Esophagus muscularis mucosa (tissue), 4 donors: ENCODE results near the gene TMC7. TPM values are rescaled to one million over a fixed set of nuclear protein-coding genes. Genes with fewer than 3 reads are reported as not detected.

Experiments
- DNase-seq: peaks from one replicate; pipeline ENCODE4 v3.0.0-alpha.2; 2017; ENCODE audit errors: extremely low spot score
- H3K27ac ChIP-seq, 4 donors: fragments of 200-600 bp; sonication (generic); replicated peaks in 1 of 4; 1 replicate in 3 of 4; 2 replicates in 1 of 4; pipeline ENCODE4 v1.5.1; 2016 to 2019; ENCODE audit warnings: mild to moderate bottlenecking in 1 of 4
- H3K27me3 ChIP-seq, 4 donors: fragments of 200-600 bp; sonication (generic); one replicate each; pipeline versions ENCODE4 v1.5.1 to v1.6.0; 2016 to 2019
- H3K36me3 ChIP-seq, 4 donors: fragments of 200-600 bp; sonication (generic); one replicate each; pipeline ENCODE4 v1.5.1; 2016 to 2019
- H3K4me1 ChIP-seq, 4 donors: fragments of 200-600 bp; sonication (generic); one replicate each; pipeline ENCODE4 v1.5.1; 2016 to 2019
- H3K4me3 ChIP-seq, 4 donors: fragments of 200-600 bp; sonication (generic); 1 replicate in 2 of 4; 2 replicates in 2 of 4; pipeline ENCODE4 v1.5.1; 2016 to 2019; ENCODE audit warnings: mild to moderate bottlenecking in 4 of 4, moderate library complexity in 1 of 4
- H3K9me3 ChIP-seq, 4 donors: fragments of 200-600 bp; sonication (generic); 1 replicate in 3 of 4; 2 replicates in 1 of 4; pipeline ENCODE4 v1.5.1; 2016 to 2019
- EP300 ChIP-seq: sonication (generic); formaldehyde crosslinking; IDR thresholded peaks from one replicate; pipeline ENCODE4 v1.6.1; 2017; ENCODE audit warnings: antibody characterized with exemption
- POLR2A ChIP-seq: fragments of 450-650 bp; IDR thresholded peaks from one replicate; pipeline ENCODE4 v1.6.1; 2017; ENCODE audit warnings: antibody characterized with exemption, moderate library complexity, mild to moderate bottlenecking, low read depth
- POLR2AphosphoS5 ChIP-seq, 2 donors: sonication (generic); formaldehyde crosslinking; IDR thresholded peaks; one replicate each; pipeline ENCODE4 v1.6.1; 2017; ENCODE audit warnings: antibody characterized with exemption in 2 of 2
- WGBS: methylation state at CpG from one replicate; pipeline ENCODE4 v1.1.5; 2018; 5-methylcytosine and 5-hydroxymethylcytosine counted together
- intact Hi-C: fragments of 100-400 bp; cut with DNase I; formaldehyde crosslinking; loops from one replicate; pipeline ENCODE4 v1.15.1; 2023
- total RNA-seq, 4 donors: library from RNA; depleted of rRNA; stranded (reverse); fragments of >200 nt; gene quantifications; one replicate each; pipeline versions ENCODE4 v1.1.0 to v1.2.1, GENCODE V29; 2016
- TF ChIP-seq, protein P1 (sequence below), 3 experiments: fragments of 200-600 bp in 2 of 3; fragments of 450-650 bp in 1 of 3; sonication (generic) in 2 of 3; IDR thresholded peaks; one replicate each; pipeline ENCODE4 v1.5.1; 2017 to 2019; ENCODE audit warnings: antibody characterized with exemption in 3 of 3, mild to moderate bottlenecking in 2 of 3, moderate library complexity in 1 of 3

Gene TMC7
- total RNA-seq, 4 donors from 2014 or later = 0.17 to 0.83 (median 0.56) TPM

GRCh38 chr16:19098173-19098572 is 114.4 kb downstream of the TMC7 start:
- H3K4me1 ChIP-seq = no peaks in the 10 kb centered on the region
- H3K27me3 ChIP-seq = no peaks in the 10 kb centered on the region
- no peaks in the 10 kb centered on the region for H3K36me3 ChIP-seq
- no peaks in the 10 kb centered on the region for H3K9me3 ChIP-seq
- WGBS = 92% methylated on average over 1 of the region's 1 CpG
- intact Hi-C loops = no loop called here
- DNase-seq = no peak
- H3K27ac ChIP-seq = no peak overlapping the region
- no peak overlapping the region for H3K4me3 ChIP-seq
- TF ChIP-seq POLR2A (no peak), POLR2AphosphoS5 (IDR thresholded peaks at IDR 0.05) (no peak), EP300 (no peak)
- TF ChIP-seq, protein P1, sequence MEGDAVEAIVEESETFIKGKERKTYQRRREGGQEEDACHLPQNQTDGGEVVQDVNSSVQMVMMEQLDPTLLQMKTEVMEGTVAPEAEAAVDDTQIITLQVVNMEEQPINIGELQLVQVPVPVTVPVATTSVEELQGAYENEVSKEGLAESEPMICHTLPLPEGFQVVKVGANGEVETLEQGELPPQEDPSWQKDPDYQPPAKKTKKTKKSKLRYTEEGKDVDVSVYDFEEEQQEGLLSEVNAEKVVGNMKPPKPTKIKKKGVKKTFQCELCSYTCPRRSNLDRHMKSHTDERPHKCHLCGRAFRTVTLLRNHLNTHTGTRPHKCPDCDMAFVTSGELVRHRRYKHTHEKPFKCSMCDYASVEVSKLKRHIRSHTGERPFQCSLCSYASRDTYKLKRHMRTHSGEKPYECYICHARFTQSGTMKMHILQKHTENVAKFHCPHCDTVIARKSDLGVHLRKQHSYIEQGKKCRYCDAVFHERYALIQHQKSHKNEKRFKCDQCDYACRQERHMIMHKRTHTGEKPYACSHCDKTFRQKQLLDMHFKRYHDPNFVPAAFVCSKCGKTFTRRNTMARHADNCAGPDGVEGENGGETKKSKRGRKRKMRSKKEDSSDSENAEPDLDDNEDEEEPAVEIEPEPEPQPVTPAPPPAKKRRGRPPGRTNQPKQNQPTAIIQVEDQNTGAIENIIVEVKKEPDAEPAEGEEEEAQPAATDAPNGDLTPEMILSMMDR (IDR thresholded peaks at IDR 0.05) = no peak

DNA sequence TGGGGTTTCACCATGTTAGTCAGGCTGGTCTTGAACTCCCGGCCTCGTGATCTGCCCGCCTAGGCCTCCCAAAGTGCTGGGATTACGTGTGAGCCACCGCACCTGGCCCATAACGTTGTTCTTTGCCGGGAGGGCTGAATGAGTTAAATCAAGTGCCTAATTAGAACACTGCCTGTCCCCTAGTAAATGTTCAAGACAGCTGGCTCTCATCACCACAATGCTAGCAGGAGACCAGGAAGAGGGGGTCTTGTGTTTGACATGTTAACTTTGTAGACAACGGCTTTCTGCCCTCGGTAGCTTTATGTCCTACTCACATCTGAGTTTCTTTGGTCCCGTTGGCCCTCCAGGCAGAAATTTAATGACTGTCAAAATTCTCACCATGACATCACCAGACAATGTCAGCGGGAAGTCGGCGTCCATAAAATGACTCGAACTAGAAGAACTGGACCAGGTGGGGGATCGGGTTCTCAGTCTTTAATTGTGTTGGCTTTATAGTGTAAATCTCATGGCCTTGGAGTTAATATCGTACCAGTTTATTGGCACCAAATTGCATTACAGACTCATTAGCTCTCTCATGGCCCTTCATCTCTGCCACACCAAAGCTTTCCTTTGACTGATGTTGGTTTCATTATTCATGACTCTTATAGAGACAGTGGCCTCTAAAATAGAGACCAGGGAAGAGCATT is 118.6 kb downstream of the TMC7 start:
- no peak for DNase-seq
- WGBS = 55% methylated on average over 16 of the region's 16 CpGs
- Histone ChIP-seq H3K4me1 (peaks cover 0 to 8% (median 3%) of the 10 kb centered on the region in 4 donors), H3K9me3 (no peaks in the 10 kb centered on the region), H3K4me3 (no peak overlapping the region), H3K27ac (no peak overlapping the region), H3K27me3 (no peaks in the 10 kb centered on the region), H3K36me3 (no peaks in the 10 kb centered on the region)
- intact Hi-C loops = no loop called here
- TF ChIP-seq POLR2A = no peak
- TF ChIP-seq, protein P1 (IDR thresholded peaks at IDR 0.05) = no peak
- no peak for TF ChIP-seq POLR2AphosphoS5 (IDR thresholded peaks at IDR 0.05)
- no peak for TF ChIP-seq EP300

DNA sequence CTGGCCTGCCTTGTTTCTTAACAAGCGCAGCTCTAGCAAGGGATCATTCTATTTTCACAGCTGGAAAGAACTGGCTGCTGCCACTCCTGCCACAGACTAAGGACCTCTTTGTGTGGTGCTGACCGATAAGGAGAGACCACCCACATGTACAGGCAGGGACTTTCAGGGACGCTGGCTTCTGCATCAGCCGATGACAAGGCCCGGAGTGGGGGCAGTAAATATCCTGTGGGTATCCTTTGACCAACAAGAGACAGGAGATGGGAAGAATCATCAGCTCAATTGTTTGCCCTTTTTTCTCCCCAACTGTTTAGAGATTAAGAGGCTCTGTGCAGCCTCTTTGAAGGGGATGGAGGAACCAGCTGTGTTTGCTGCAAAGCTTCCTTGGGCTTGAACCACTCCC is 120.9 kb downstream of the TMC7 start:
- Histone ChIP-seq H3K27ac (no peak overlapping the region), H3K27me3 (no peaks in the 10 kb centered on the region), H3K9me3 (no peaks in the 10 kb centered on the region), H3K4me1 (peaks cover 0 to 13% (median 5%) of the 10 kb centered on the region in 4 donors), H3K4me3 (no peak overlapping the region), H3K36me3 (no peaks in the 10 kb centered on the region)
- WGBS = 83% methylated on average over 5 of the region's 5 CpGs
- intact Hi-C loops = no loop called here
- TF ChIP-seq EP300 (no peak), POLR2A (no peak), POLR2AphosphoS5 (IDR thresholded peaks at IDR 0.05) (no peak)
- TF ChIP-seq, protein P1 (IDR thresholded peaks at IDR 0.05) = no peak
- DNase-seq = no peak

DNA sequence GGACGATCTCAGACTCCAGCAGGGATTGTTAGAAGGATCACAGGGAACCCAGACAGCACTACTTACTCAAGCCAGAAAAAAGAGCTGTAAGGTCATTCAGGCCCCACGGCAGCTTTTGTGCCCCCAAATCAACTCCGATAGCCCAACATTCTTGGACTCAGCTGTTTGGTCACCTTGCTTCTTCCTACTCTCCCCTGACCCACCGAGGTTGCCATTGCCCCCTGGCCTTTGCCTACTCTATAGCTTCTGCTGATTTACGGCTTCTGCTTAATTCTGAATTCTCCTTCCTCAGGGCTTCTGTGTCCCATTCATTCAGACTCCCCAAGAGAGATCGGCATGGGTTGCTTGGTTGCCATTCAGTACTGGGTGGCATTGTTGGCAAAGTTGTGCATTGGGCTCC is 121.4 kb downstream of the TMC7 start:
- no peak for DNase-seq
- Histone ChIP-seq H3K9me3 (no peaks in the 10 kb centered on the region), H3K4me1 (peaks cover 0 to 13% (median 5%) of the 10 kb centered on the region in 4 donors), H3K36me3 (no peaks in the 10 kb centered on the region), H3K4me3 (no peak overlapping the region), H3K27me3 (no peaks in the 10 kb centered on the region), H3K27ac (no peak overlapping the region)
- TF ChIP-seq, protein P1 (IDR thresholded peaks at IDR 0.05) = no peak
- TF ChIP-seq POLR2AphosphoS5 (IDR thresholded peaks at IDR 0.05) = no peak
- TF ChIP-seq POLR2A = no peak
- TF ChIP-seq EP300 = no peak
- WGBS = 81% methylated on average over 6 of the region's 6 CpGs
- intact Hi-C loops = no loop called here
